ENCODE results near the gene ZNF565. TPM values are rescaled to one million over a fixed set of nuclear protein-coding genes. Genes with fewer than 3 reads are reported as not detected.
"Not testable (repeated sequence)": the region's sequence is repeated elsewhere in the genome, so short reads cannot be mapped to it uniquely, and the experiment has no call there.

Gene ZNF565
- total RNA-seq, 1 donor from 2014 or later, result 3.9 TPM

GRCh38 chr19:36246006-36246481 lies 31.6 kb upstream of the ZNF565 start:
- no peaks in the 10 kb centered on the region for H3K36me3 ChIP-seq
- no peak overlapping the region for H3K27ac ChIP-seq
- TF ChIP-seq POLR2A (IDR thresholded peaks at IDR 0.05) (no peak), CTCF (IDR thresholded peaks at IDR 0.05) (no peak), POLR2AphosphoS5 (IDR thresholded peaks at IDR 0.05; ENCODE audit: insufficient read depth in 1 of 2, low read depth in 1 of 2) (no peak)
- peaks cover 7% of the 10 kb centered on the region for H3K4me1 ChIP-seq
- H3K4me3 ChIP-seq, result peak overlapping the region; percentile 22 to 37
- intact Hi-C loops (cut with DNase I), result no loop called here
- no peaks in the 10 kb centered on the region for H3K9me3 ChIP-seq
- no peak for DNase-seq (ENCODE audit: extremely low spot score in 2 of 2)
- H3K27me3 ChIP-seq, result no peaks in the 10 kb centered on the region

- Histone ChIP-seq H3K4me1 (peaks cover 7% of the 10 kb centered on the region), H3K9me3 (no peaks in the 10 kb centered on the region), H3K36me3 (no peaks in the 10 kb centered on the region), H3K27me3 (no peaks in the 10 kb centered on the region), H3K27ac (no peak overlapping the region), H3K4me3 (peak overlapping the region; percentile 22 to 37)
- DNase-seq (ENCODE audit: extremely low spot score in 2 of 2), result no peak
- TF ChIP-seq POLR2AphosphoS5 (IDR thresholded peaks at IDR 0.05; ENCODE audit: insufficient read depth in 1 of 2, low read depth in 1 of 2), result no peak
- no peak for TF ChIP-seq CTCF (IDR thresholded peaks at IDR 0.05)
- TF ChIP-seq POLR2A (IDR thresholded peaks at IDR 0.05), result no peak
- intact Hi-C loops (cut with DNase I), result no loop called here
Measured at GRCh38 chr19:36245210-36246005, 30.9 kb upstream of the ZNF565 start.

GRCh38 chr19:36244066-36244465 lies 29.6 kb upstream of the ZNF565 start:
- no peaks in the 10 kb centered on the region for H3K27me3 ChIP-seq
- DNase-seq (ENCODE audit: extremely low spot score in 2 of 2), result no peak
- intact Hi-C loops (cut with DNase I), result no loop called here
- no peak overlapping the region for H3K4me3 ChIP-seq
- no peak overlapping the region for H3K27ac ChIP-seq
- peaks cover 0 to 4% of the 10 kb centered on the region in 2 donors for H3K36me3 ChIP-seq
- TF ChIP-seq POLR2AphosphoS5 (IDR thresholded peaks at IDR 0.05; ENCODE audit: insufficient read depth in 1 of 2, low read depth in 1 of 2) (no peak), POLR2A (IDR thresholded peaks at IDR 0.05) (no peak), CTCF (IDR thresholded peaks at IDR 0.05) (no peak)
- no peaks in the 10 kb centered on the region for H3K9me3 ChIP-seq
- peaks cover 7% of the 10 kb centered on the region for H3K4me1 ChIP-seq

- no peak for DNase-seq (ENCODE audit: extremely low spot score in 2 of 2)
- Histone ChIP-seq H3K4me3 (no peak overlapping the region), H3K36me3 (peaks cover 14 to 68% of the 10 kb centered on the region in 2 donors), H3K27ac (no peak overlapping the region), H3K4me1 (no peaks in the 10 kb centered on the region), H3K27me3 (no peaks in the 10 kb centered on the region), H3K9me3 (peaks cover 19% of the 10 kb centered on the region)
- TF ChIP-seq POLR2A (IDR thresholded peaks at IDR 0.05) (no peak), CTCF (IDR thresholded peaks at IDR 0.05) (no peak), POLR2AphosphoS5 (IDR thresholded peaks at IDR 0.05; ENCODE audit: insufficient read depth in 1 of 2, low read depth in 1 of 2) (no peak)
- intact Hi-C loops (cut with DNase I), result no loop called here
Measured at GRCh38 chr19:36236946-36237310, 22.5 kb upstream of the ZNF565 start.

GRCh38 chr19:36236304-36236945 lies 22.0 kb upstream of the ZNF565 start:
- Histone ChIP-seq H3K36me3 (peaks cover 14 to 73% of the 10 kb centered on the region in 2 donors), H3K4me3 (no peak overlapping the region), H3K4me1 (no peaks in the 10 kb centered on the region), H3K9me3 (peaks cover 19% of the 10 kb centered on the region), H3K27ac (no peak overlapping the region), H3K27me3 (no peaks in the 10 kb centered on the region)
- TF ChIP-seq POLR2AphosphoS5 (IDR thresholded peaks at IDR 0.05; ENCODE audit: insufficient read depth in 1 of 2, low read depth in 1 of 2) (no peak), CTCF (IDR thresholded peaks at IDR 0.05) (no peak), POLR2A (IDR thresholded peaks at IDR 0.05) (no peak)
- DNase-seq (ENCODE audit: extremely low spot score in 2 of 2), result no peak
- intact Hi-C loops (cut with DNase I), result no loop called here

- peaks cover 14 to 91% of the 10 kb centered on the region in 2 donors for H3K36me3 ChIP-seq
- peaks cover 16% of the 10 kb centered on the region for H3K9me3 ChIP-seq
- H3K27me3 ChIP-seq; H3K4me3 ChIP-seq; H3K4me1 ChIP-seq; DNase-seq (ENCODE audit: extremely low spot score in 2 of 2); H3K27ac ChIP-seq; intact Hi-C loops (cut with DNase I): not testable (repeated sequence)
Measured at GRCh38 chr19:36233626-36234025, 19.2 kb upstream of the ZNF565 start.
